K562 (cell line): ENCODE results near the gene RBM34. TPM values are rescaled to one million over a fixed set of nuclear protein-coding genes. Genes with fewer than 3 reads are reported as not detected.

Experiments used
- BRD4 ChIP-seq: fragments of 200-600 bp; sonication (generic); IDR thresholded peaks from 2 replicates; pipeline ENCODE4 v1.6.1; 2017; ENCODE audit warnings: inconsistent platforms
- CBX3 ChIP-seq, 2 experiments: IDR thresholded peaks; 1 replicate in 1 of 2; 2 replicates in 1 of 2; pipeline ENCODE4 v1.6.1; 2012; ENCODE audit warnings: inconsistent platforms in 2 of 2, low read length in 2 of 2, borderline replicate concordance in 1 of 2, control low read depth in 1 of 2
- ETV6 ChIP-seq, 3 experiments: fragments of 150-350 bp in 1 of 3; sonication (generic) in 1 of 3; formaldehyde crosslinking in 1 of 3; IDR thresholded peaks; 2 replicates each; pipeline versions ENCODE4 v1.6.1 to v1.8.0; 2014 to 2022; ENCODE audit warnings: borderline replicate concordance in 2 of 3, low read depth in 2 of 3, antibody characterized with exemption in 1 of 3, low read length in 1 of 3, mild to moderate bottlenecking in 1 of 3, missing genetic modification reagents in 1 of 3
- FOXJ3 ChIP-seq: sonication (generic); formaldehyde crosslinking; IDR thresholded peaks from 2 replicates; pipeline ENCODE4 v1.4.0; 2020; ENCODE audit warnings: mild to moderate bottlenecking, missing genetic modification reagents
- NCOR1 ChIP-seq: fragments of 450-650 bp; IDR thresholded peaks from 2 replicates; pipeline ENCODE4 v1.6.1; 2016; ENCODE audit warnings: mild to moderate bottlenecking, moderate library complexity
- RBM25 ChIP-seq: fragments of 200-400 bp; formaldehyde crosslinking; IDR thresholded peaks from 2 replicates; pipeline ENCODE4 v1.6.1; 2018; ENCODE audit warnings: low read length, low read depth, moderate library complexity; ENCODE audit not compliant: severe bottlenecking
- SETDB1 ChIP-seq: IDR thresholded peaks from one replicate; pipeline ENCODE4 v1.6.1; 2012; ENCODE audit warnings: low read length, control low read depth, inconsistent platforms
- SIN3A ChIP-seq, 2 experiments: fragments of 150-350 bp in 1 of 2; IDR thresholded peaks; 2 replicates each; pipeline ENCODE4 v1.6.1; 2011 to 2016; ENCODE audit warnings: borderline replicate concordance in 2 of 2, low read depth in 2 of 2, low read length in 2 of 2, mild to moderate bottlenecking in 2 of 2, moderate library complexity in 2 of 2; ENCODE audit not compliant: control insufficient read depth in 1 of 2
- SMARCB1 ChIP-seq: IDR thresholded peaks from 2 replicates; pipeline ENCODE4 v1.6.1; 2011; ENCODE audit warnings: improper control_type of control experiment, low read depth; ENCODE audit not compliant: insufficient read length
- TSC22D4 ChIP-seq: fragments of 450-650 bp; IDR thresholded peaks from 2 replicates; pipeline ENCODE4 v1.6.1; 2016; ENCODE audit warnings: missing genetic modification characterization, missing biosample characterization, control low read depth
- YBX1 ChIP-seq: fragments of 450-650 bp; IDR thresholded peaks from 2 replicates; pipeline ENCODE4 v1.7.1; 2016; ENCODE audit warnings: mild to moderate bottlenecking
- ZFP36 ChIP-seq: fragments of 150-350 bp; IDR thresholded peaks from 2 replicates; pipeline ENCODE4 v1.6.1; 2018; ENCODE audit warnings: low read length, low read depth; ENCODE audit not compliant: partially characterized antibody
- ZNF445 ChIP-seq: fragments of 250-450 bp; sonication (Bioruptor Pico); IDR thresholded peaks from 2 replicates; pipeline ENCODE4 v1.4.0; 2020; ENCODE audit warnings: low read depth, mild to moderate bottlenecking, moderate library complexity
- ZNF584 ChIP-seq: fragments of 200-800 bp; sonication (Bioruptor generic); IDR thresholded peaks from 2 replicates; pipeline ENCODE4 v1.6.1; 2016; ENCODE audit warnings: low read depth, mild to moderate bottlenecking, missing genetic modification characterization, missing compliant biosample characterization
- ZNF695 ChIP-seq: fragments of 450-650 bp; formaldehyde crosslinking; IDR thresholded peaks from 2 replicates; pipeline ENCODE4 v1.4.0; 2020; ENCODE audit warnings: mild to moderate bottlenecking, moderate library complexity
- ZNF79 ChIP-seq: fragments of 250-450 bp; sonication (Bioruptor Pico); IDR thresholded peaks from 2 replicates; pipeline ENCODE4 v1.4.0; 2020; ENCODE audit warnings: low read depth, mild to moderate bottlenecking, moderate library complexity
- polyA plus RNA-seq, 8 experiments: library from polyadenylated mRNA; depleted of rRNA in 4 of 8; stranded (reverse) in 5 of 8; unstranded in 3 of 8; fragments of >200 nt; fragmentation: Nextera tagmentation in 2 of 8; fragmentation: Illumina TruSeq in 1 of 8; extraction: Ambion mirVana in 2 of 8; extraction: Trizol in 1 of 8; gene quantifications; 2 replicates each; pipeline versions ENCODE4 v1.2.1 to v1.2.3, GENCODE V29; 2011 to 2014; ENCODE audit warnings: inconsistent platforms in 1 of 8, missing spikeins in 1 of 8
- total RNA-seq, 7 experiments: library from RNA; depleted of rRNA in 6 of 7; stranded (reverse); fragments of >200 nt in 6 of 7; fragmentation: Illumina TruSeq in 2 of 7; extraction: Trizol in 2 of 7; gene quantifications; 2 replicates each; pipeline versions ENCODE4 v1.2.1 to v1.2.3, GENCODE V29; 2011 to 2021; ENCODE audit warnings: low replicate concordance in 1 of 7
- TF ChIP-seq, protein P1 (sequence below): fragments of 450-650 bp; formaldehyde crosslinking; IDR thresholded peaks from 2 replicates; pipeline ENCODE4 v1.4.0; 2022; ENCODE audit warnings: mild to moderate bottlenecking, moderate library complexity
- TF ChIP-seq, protein P2 (sequence below): sonication (generic); formaldehyde crosslinking; IDR thresholded peaks from 2 replicates; pipeline ENCODE4 v1.8.0; 2022; ENCODE audit warnings: missing genetic modification reagents, mild to moderate bottlenecking, borderline replicate concordance
- TF ChIP-seq, protein P3 (sequence below): fragments of 450-650 bp; IDR thresholded peaks from 2 replicates; pipeline ENCODE4 v1.6.1; 2016; ENCODE audit warnings: missing biosample characterization, missing genetic modification characterization

Gene RBM34
- total and polyA plus RNA-seq, 9 of the 15 experiments (the other 6 are each of a cell fraction or from before 2014, with no cell fraction given), result 64.0 to 178 (median 124) TPM

DNA sequence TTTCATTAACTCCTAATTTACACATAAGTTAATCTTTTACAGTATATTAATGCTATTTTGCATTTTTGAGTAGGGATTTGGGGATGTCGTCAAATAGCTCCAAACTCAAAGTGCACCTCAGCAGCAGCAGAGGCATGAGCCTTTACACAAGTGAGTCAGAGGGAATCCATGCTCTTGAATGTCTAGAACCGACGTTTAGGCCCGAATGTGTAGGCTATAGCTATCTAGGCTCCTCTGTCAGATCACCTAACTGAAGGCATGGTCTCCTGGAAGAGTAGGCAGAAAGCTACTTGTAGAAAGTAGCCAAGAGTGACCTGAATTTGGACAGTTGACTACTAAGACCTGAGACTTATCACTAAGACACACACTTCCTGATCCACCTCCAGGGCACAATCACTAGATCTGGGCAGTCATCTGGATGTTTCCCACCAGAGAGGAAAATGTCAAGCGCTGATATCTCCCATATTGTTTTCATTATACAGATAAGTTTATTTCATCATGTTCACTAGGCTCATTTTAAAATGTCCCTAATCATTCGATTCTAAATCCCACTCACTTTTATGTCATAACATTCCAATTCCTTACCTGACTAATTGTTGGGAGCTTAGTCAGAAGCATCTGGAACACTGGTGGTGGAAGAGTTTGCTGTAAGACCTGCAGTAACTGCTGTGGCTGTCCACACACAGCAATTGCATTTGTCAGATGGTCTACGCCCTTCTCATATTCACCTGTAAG, 47.7 kb downstream of the RBM34 start (continued):
- TF ChIP-seq ZNF584 (CRISPR knock-in tag), result peak; percentile 63; the same call in 1 of the 2 replicates
- no peak for TF ChIP-seq ZNF695 (CRISPR knock-in tag)
- TF ChIP-seq YBX1, result no peak
- TF ChIP-seq CBX3 (IDR thresholded peaks at IDR 0.05; ENCODE audit: borderline replicate concordance in 1 of 2, low read length in 2 of 2), result no peak
- no peak for TF ChIP-seq TSC22D4 (tag)
- no peak for TF ChIP-seq BRD4
- TF ChIP-seq NCOR1, result peak; percentile 77
- TF ChIP-seq, protein P1, sequence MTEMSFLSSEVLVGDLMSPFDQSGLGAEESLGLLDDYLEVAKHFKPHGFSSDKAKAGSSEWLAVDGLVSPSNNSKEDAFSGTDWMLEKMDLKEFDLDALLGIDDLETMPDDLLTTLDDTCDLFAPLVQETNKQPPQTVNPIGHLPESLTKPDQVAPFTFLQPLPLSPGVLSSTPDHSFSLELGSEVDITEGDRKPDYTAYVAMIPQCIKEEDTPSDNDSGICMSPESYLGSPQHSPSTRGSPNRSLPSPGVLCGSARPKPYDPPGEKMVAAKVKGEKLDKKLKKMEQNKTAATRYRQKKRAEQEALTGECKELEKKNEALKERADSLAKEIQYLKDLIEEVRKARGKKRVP (CRISPR knock-in tag), result no peak
- TF ChIP-seq ETV6 (IDR thresholded peaks at IDR 0.05; ENCODE audit: borderline replicate concordance in 1 of 2, low read depth in 2 of 2, low read length in 1 of 2), result no peak
- no peak for TF ChIP-seq ETV6 (CRISPR knock-in tag; IDR thresholded peaks at IDR 0.05; ENCODE audit: borderline replicate concordance)
- TF ChIP-seq FOXJ3 (CRISPR knock-in tag), result no peak
- TF ChIP-seq ZNF445, result no peak
- TF ChIP-seq ZFP36, result no peak
- no peak for TF ChIP-seq RBM25
- no peak for TF ChIP-seq SMARCB1
- TF ChIP-seq SIN3A (IDR thresholded peaks at IDR 0.05; ENCODE audit: borderline replicate concordance in 2 of 2, control insufficient read depth in 1 of 2, low read depth in 2 of 2, low read length in 2 of 2), result no peak
- TF ChIP-seq, protein P2, sequence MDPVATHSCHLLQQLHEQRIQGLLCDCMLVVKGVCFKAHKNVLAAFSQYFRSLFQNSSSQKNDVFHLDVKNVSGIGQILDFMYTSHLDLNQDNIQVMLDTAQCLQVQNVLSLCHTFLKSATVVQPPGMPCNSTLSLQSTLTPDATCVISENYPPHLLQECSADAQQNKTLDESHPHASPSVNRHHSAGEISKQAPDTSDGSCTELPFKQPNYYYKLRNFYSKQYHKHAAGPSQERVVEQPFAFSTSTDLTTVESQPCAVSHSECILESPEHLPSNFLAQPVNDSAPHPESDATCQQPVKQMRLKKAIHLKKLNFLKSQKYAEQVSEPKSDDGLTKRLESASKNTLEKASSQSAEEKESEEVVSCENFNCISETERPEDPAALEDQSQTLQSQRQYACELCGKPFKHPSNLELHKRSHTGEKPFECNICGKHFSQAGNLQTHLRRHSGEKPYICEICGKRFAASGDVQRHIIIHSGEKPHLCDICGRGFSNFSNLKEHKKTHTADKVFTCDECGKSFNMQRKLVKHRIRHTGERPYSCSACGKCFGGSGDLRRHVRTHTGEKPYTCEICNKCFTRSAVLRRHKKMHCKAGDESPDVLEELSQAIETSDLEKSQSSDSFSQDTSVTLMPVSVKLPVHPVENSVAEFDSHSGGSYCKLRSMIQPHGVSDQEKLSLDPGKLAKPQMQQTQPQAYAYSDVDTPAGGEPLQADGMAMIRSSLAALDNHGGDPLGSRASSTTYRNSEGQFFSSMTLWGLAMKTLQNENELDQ, result no peak
- no peak for TF ChIP-seq ZNF79 (CRISPR knock-in tag)
- no peak for TF ChIP-seq SETDB1
- TF ChIP-seq, protein P3, sequence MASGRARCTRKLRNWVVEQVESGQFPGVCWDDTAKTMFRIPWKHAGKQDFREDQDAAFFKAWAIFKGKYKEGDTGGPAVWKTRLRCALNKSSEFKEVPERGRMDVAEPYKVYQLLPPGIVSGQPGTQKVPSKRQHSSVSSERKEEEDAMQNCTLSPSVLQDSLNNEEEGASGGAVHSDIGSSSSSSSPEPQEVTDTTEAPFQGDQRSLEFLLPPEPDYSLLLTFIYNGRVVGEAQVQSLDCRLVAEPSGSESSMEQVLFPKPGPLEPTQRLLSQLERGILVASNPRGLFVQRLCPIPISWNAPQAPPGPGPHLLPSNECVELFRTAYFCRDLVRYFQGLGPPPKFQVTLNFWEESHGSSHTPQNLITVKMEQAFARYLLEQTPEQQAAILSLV, result no peak
